ENCODE results near the gene SIN3B.
"Not testable (repeated sequence)": the region's sequence is repeated elsewhere in the genome, so short reads cannot be mapped to it uniquely, and the experiment has no call there.

Gene SIN3B

DNA sequence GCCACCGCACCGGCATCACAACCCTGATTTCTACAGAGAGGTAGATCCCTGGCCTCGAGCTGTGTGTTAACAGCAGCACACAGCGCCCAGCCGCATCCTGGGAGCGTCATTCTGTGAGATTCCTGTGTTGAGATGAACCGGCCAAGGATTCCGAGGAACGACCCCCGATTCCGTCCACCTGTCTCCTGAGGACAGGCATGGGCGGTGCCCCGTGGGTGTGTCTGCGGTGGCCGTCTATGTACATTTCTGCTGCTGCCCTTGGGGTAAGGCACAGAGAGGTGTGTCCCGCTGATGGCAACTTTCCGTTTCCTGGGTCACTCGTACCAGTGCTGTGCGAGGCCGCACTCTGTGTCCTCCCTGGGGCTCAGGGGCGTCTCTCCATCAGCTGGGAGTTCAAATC is 43.5 kb downstream of the SIN3B start:
- no peaks in the 10 kb centered on the region; the same call in 1 of the 2 replicates for H3F3A ChIP-seq (ENCODE audit: low read depth)
- no peak for TF ChIP-seq CTCF (conservative IDR thresholded peaks at IDR 0.05; ENCODE audit: low read length)
- TF ChIP-seq EZH2phosphoT487 (IDR thresholded peaks at IDR 0.05; ENCODE audit: borderline replicate concordance) = no peak
- no peaks in the 10 kb centered on the region for H3K27me3 ChIP-seq (ENCODE audit: insufficient read depth, low read length, poor library complexity, severe bottlenecking)
- peaks cover 34% of the 10 kb centered on the region for H3K4me1 ChIP-seq (ENCODE audit: insufficient read depth, low read length, poor library complexity, severe bottlenecking)
- H3K79me2 ChIP-seq (ENCODE audit: insufficient read depth, low read length) = peaks cover 12% of the 10 kb centered on the region
- H3K9me3 ChIP-seq (ENCODE audit: insufficient read depth, low read depth, low read length) = no peaks in the 10 kb centered on the region
- no peak overlapping the region for H3K9ac ChIP-seq (ENCODE audit: low read depth, low read length, poor library complexity, severe bottlenecking)
- H2AFZ ChIP-seq (ENCODE audit: low read length) = no peak overlapping the region
- H4K20me1 ChIP-seq (ENCODE audit: insufficient read depth, low read length, poor library complexity, severe bottlenecking) = no peaks in the 10 kb centered on the region
- H3K9me2 ChIP-seq (replicated peaks; ENCODE audit: low read depth, low read length) = no peaks in the 10 kb centered on the region
- no peak overlapping the region for H3K4me2 ChIP-seq (ENCODE audit: low read depth, low read length, poor library complexity, severe bottlenecking)
- peaks cover 38% of the 10 kb centered on the region; the same call in 1 of the 2 replicates for H3K36me3 ChIP-seq (ENCODE audit: insufficient read depth, low read length)
- no peak overlapping the region for H3K4me3 ChIP-seq (ENCODE audit: low read length, poor library complexity, severe bottlenecking)

DNA sequence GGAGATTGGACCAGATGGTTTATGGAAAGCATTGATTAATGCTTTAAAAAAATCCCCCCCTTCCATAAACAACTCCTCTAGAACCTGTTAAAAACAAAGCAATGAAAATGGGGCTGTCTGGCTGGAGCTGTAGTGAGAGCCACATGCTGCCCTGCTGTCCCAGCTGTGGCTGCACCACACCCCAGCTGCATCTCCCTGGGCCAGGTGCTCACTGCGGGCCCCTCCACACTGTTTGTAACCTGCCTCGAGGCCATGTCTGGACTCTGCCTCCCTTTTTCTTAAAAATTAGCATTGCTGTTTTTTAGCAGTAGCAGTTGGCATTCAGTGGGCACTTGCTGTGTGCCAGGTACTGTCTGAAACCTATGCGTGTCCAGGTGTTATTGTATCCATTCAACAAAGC is 44.4 kb downstream of the SIN3B start:
- Histone ChIP-seq H3K4me3 (ENCODE audit: low read length, poor library complexity, severe bottlenecking) (no peak overlapping the region), H3K4me1 (ENCODE audit: insufficient read depth, low read length, poor library complexity, severe bottlenecking) (peaks cover 40% of the 10 kb centered on the region), H3K79me2 (ENCODE audit: insufficient read depth, low read length) (peaks cover 12% of the 10 kb centered on the region), H3K36me3 (ENCODE audit: insufficient read depth, low read length) (peaks cover 38% of the 10 kb centered on the region; the same call in 1 of the 2 replicates), H3K9me3 (ENCODE audit: insufficient read depth, low read depth, low read length) (no peaks in the 10 kb centered on the region), H3F3A (ENCODE audit: low read depth) (no peaks in the 10 kb centered on the region; the same call in 1 of the 2 replicates), H3K27me3 (ENCODE audit: insufficient read depth, low read length, poor library complexity, severe bottlenecking) (no peaks in the 10 kb centered on the region), H3K9ac (ENCODE audit: low read depth, low read length, poor library complexity, severe bottlenecking) (no peak overlapping the region), H3K9me2 (replicated peaks; ENCODE audit: low read depth, low read length) (no peaks in the 10 kb centered on the region), H3K4me2 (ENCODE audit: low read depth, low read length, poor library complexity, severe bottlenecking) (no peak overlapping the region), H4K20me1 (ENCODE audit: insufficient read depth, low read length, poor library complexity, severe bottlenecking) (no peaks in the 10 kb centered on the region), H2AFZ (ENCODE audit: low read length) (no peak overlapping the region)
- TF ChIP-seq CTCF (conservative IDR thresholded peaks at IDR 0.05; ENCODE audit: low read length) (no peak), EZH2phosphoT487 (IDR thresholded peaks at IDR 0.05; ENCODE audit: borderline replicate concordance) (no peak)

- Histone ChIP-seq H3K9ac (ENCODE audit: low read depth, low read length, poor library complexity, severe bottlenecking) (no peak overlapping the region), H3K9me2 (replicated peaks; ENCODE audit: low read depth, low read length) (no peaks in the 10 kb centered on the region), H3K4me1 (ENCODE audit: insufficient read depth, low read length, poor library complexity, severe bottlenecking) (peaks cover 40% of the 10 kb centered on the region), H3K79me2 (ENCODE audit: insufficient read depth, low read length) (peaks cover 12% of the 10 kb centered on the region), H3F3A (ENCODE audit: low read depth) (no peaks in the 10 kb centered on the region; the same call in 1 of the 2 replicates), H3K36me3 (ENCODE audit: insufficient read depth, low read length) (peaks cover 45% of the 10 kb centered on the region; the same call in 1 of the 2 replicates), H3K9me3 (ENCODE audit: insufficient read depth, low read depth, low read length) (no peaks in the 10 kb centered on the region), H4K20me1 (ENCODE audit: insufficient read depth, low read length, poor library complexity, severe bottlenecking) (no peaks in the 10 kb centered on the region), H3K4me3 (ENCODE audit: low read length, poor library complexity, severe bottlenecking) (no peak overlapping the region), H2AFZ (ENCODE audit: low read length) (no peak overlapping the region), H3K27me3 (ENCODE audit: insufficient read depth, low read length, poor library complexity, severe bottlenecking) (no peaks in the 10 kb centered on the region), H3K4me2 (ENCODE audit: low read depth, low read length, poor library complexity, severe bottlenecking) (no peak overlapping the region)
- TF ChIP-seq EZH2phosphoT487 (IDR thresholded peaks at IDR 0.05; ENCODE audit: borderline replicate concordance) (no peak), CTCF (conservative IDR thresholded peaks at IDR 0.05; ENCODE audit: low read length) (no peak)
Observed at GRCh38 chr19:16874250-16874977, 45.2 kb downstream of the SIN3B start.

DNA sequence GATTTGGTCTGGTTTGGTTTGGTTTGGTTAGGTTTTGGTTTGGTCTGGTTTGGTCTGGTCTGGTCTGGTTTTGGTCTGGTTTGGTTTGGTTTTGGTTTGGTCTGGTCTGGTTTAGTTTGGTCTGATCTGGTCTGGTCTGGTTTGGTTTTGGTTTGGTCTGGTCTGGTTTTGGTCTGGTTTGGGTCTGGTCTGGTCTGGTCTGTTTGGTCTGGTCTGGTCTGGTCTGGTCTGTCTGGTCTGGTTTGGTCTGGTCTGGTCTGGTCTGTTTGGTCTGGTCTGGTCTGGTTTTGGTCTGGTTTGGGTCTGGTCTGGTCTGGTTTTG is 45.7 kb downstream of the SIN3B start:
- H3K4me2 ChIP-seq (ENCODE audit: low read depth, low read length, poor library complexity, severe bottlenecking); H3K4me3 ChIP-seq (ENCODE audit: low read length, poor library complexity, severe bottlenecking); H4K20me1 ChIP-seq (ENCODE audit: insufficient read depth, low read length, poor library complexity, severe bottlenecking); H3K9me2 ChIP-seq (replicated peaks; ENCODE audit: low read depth, low read length); H3F3A ChIP-seq (ENCODE audit: low read depth); H3K9ac ChIP-seq (ENCODE audit: low read depth, low read length, poor library complexity, severe bottlenecking); H3K9me3 ChIP-seq (ENCODE audit: insufficient read depth, low read depth, low read length); H2AFZ ChIP-seq (ENCODE audit: low read length); H3K27me3 ChIP-seq (ENCODE audit: insufficient read depth, low read length, poor library complexity, severe bottlenecking): not testable (repeated sequence)
- Histone ChIP-seq H3K4me1 (ENCODE audit: insufficient read depth, low read length, poor library complexity, severe bottlenecking) (peaks cover 40% of the 10 kb centered on the region), H3K79me2 (ENCODE audit: insufficient read depth, low read length) (peaks cover 12% of the 10 kb centered on the region), H3K36me3 (ENCODE audit: insufficient read depth, low read length) (peaks cover 45% of the 10 kb centered on the region; the same call in 1 of the 2 replicates)

All from Loucy (cell line).